MM.1S (cell line): Measurements from ENCODE around the gene ASIC2.

ENCODE experiments used
- DNase-seq: peaks from one replicate; pipeline ENCODE4 v3.0.0-alpha.2; 2015
- H2AFZ ChIP-seq: fragments of 300-600 bp; sonication (generic); 2 replicates; pipeline ENCODE4 v1.6.0; 2016; ENCODE audit warnings: antibody characterized with exemption, low read length
- H3F3A ChIP-seq: fragments of 300-600 bp; sonication (generic); 2 replicates; pipeline ENCODE4 v1.6.1; 2016; ENCODE audit warnings: mild to moderate bottlenecking, antibody characterized with exemption, low read length, moderate library complexity, mixed read lengths; ENCODE audit not compliant: insufficient read depth
- H3K27ac ChIP-seq: fragments of 300-600 bp; sonication (generic); 2 replicates; pipeline ENCODE4 v1.5.1; 2016; ENCODE audit warnings: mild to moderate bottlenecking, low read length
- H3K27me3 ChIP-seq: fragments of 300-600 bp; sonication (generic); replicated peaks from 2 replicates; pipeline ENCODE4 v1.6.0; 2016; ENCODE audit warnings: low read length; ENCODE audit not compliant: insufficient read depth
- H3K36me3 ChIP-seq: fragments of 300-600 bp; sonication (generic); replicated peaks from 2 replicates; pipeline ENCODE4 v1.6.1; 2016; ENCODE audit warnings: mild to moderate bottlenecking, low read length, mixed read lengths; ENCODE audit not compliant: insufficient read depth
- H3K4me1 ChIP-seq: fragments of 300-600 bp; sonication (generic); 2 replicates; pipeline ENCODE4 v1.6.1; 2016; ENCODE audit warnings: low read length, mixed read lengths
- H3K4me2 ChIP-seq: fragments of 300-600 bp; sonication (generic); 2 replicates; pipeline ENCODE4 v1.6.0; 2016; ENCODE audit warnings: low read depth, low read length
- H3K4me3 ChIP-seq: fragments of 300-600 bp; sonication (generic); 2 replicates; pipeline ENCODE4 v1.5.1; 2016; ENCODE audit warnings: low read length, mixed read lengths
- H3K79me2 ChIP-seq: fragments of 300-600 bp; sonication (generic); 2 replicates; pipeline ENCODE4 v1.6.1; 2016; ENCODE audit warnings: mixed run types, low read length, mixed read lengths
- H3K9ac ChIP-seq: fragments of 300-600 bp; sonication (generic); 2 replicates; pipeline ENCODE4 v1.6.1; 2016; ENCODE audit warnings: low read length, mixed read lengths
- H3K9me2 ChIP-seq: fragments of 300-600 bp; sonication (generic); replicated peaks from 2 replicates; pipeline ENCODE4 v1.6.1; 2016; ENCODE audit warnings: mild to moderate bottlenecking, low read length, mixed read lengths; ENCODE audit not compliant: insufficient read depth
- H3K9me3 ChIP-seq: fragments of 300-600 bp; sonication (generic); replicated peaks from 2 replicates; pipeline ENCODE4 v1.6.1; 2016; ENCODE audit warnings: mild to moderate bottlenecking, low read length, mixed read lengths; ENCODE audit not compliant: insufficient read depth
- H4K20me1 ChIP-seq: fragments of 300-600 bp; sonication (generic); 2 replicates; pipeline ENCODE4 v1.6.1; 2016; ENCODE audit warnings: mild to moderate bottlenecking, low read length, moderate library complexity, mixed read lengths; ENCODE audit not compliant: insufficient read depth
- CTCF ChIP-seq: fragments of 300-600 bp; sonication (generic); IDR thresholded peaks from 2 replicates; pipeline ENCODE4 v1.5.1; 2016; ENCODE audit warnings: antibody characterized with exemption, low read length, mixed read lengths
- EZH2 ChIP-seq: fragments of 300-600 bp; sonication (generic); optimal IDR thresholded peaks from 2 replicates; pipeline ENCODE3; 2017; ENCODE audit warnings: low read depth, mild to moderate bottlenecking, antibody characterized with exemption, low read length, mixed read lengths
- EZH2phosphoT487 ChIP-seq: fragments of 300-600 bp; sonication (generic); IDR thresholded peaks from 2 replicates; pipeline ENCODE4 v1.6.1; 2018; ENCODE audit warnings: antibody characterized with exemption, low read length

Gene ASIC2

DNA sequence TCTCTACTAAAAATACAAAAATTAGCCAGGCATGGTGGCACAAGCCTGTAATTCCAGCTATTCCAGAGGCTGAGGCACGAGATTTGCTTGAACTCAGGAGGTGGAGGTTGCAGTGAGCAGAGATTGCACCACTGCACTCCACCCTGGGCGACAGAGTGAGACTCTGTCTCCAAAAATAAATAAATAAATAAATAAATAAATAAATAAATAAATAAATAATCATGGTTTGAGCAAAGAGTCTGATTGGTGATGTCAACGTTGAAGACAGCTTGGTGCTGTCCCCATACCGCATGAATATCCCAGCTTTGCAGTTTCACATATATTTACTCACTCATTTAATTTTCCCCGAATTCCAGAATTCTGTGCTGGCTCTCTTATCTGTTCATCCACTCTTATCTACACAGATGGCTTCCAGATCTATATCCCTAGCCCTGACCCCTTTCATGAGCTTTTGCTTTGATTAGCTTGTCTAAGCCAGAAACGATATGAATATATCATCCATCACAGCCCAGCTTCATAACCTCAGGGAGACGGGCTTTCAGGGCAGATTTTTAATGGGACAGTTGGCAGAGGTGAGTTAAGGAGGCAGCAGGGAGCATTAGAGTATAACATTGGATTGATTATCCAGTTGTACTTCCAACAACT is 210.4 kb downstream of the ASIC2 start:
- Histone ChIP-seq H3K4me1 (no peaks in the 10 kb centered on the region), H3K9me3 (no peaks in the 10 kb centered on the region), H2AFZ (no peak overlapping the region), H3K9me2 (no peaks in the 10 kb centered on the region), H3F3A (no peaks in the 10 kb centered on the region), H3K4me2 (no peak overlapping the region), H3K9ac (no peak overlapping the region), H3K27ac (no peak overlapping the region), H4K20me1 (no peaks in the 10 kb centered on the region), H3K79me2 (no peaks in the 10 kb centered on the region), H3K4me3 (no peak overlapping the region), H3K36me3 (no peaks in the 10 kb centered on the region), H3K27me3 (no peaks in the 10 kb centered on the region)
- no peak for DNase-seq
- TF ChIP-seq CTCF (no peak), EZH2phosphoT487 (no peak), EZH2 (no peak)

DNA sequence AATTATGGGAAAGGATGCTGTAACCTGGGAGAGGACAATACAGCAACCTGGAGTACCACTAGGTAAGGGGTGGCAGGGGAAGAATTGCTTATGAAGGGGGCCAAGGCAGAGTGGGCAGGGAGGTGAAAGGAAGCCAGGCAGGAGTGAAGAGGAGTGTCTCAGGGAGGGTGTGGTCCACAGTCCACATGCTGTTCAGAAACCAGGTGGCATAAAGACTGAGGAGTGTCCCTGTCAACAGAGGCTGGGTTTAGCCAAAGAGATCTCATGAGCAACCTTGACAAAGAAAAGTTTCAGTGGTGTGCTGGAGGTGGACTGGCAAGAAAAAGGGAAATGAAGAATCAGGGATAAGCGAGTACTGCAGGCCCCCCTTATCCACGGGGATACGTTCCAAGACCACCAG is 213.0 kb downstream of the ASIC2 start:
- H2AFZ ChIP-seq: no peak overlapping the region
- no peaks in the 10 kb centered on the region for H3K9me2 ChIP-seq
- TF ChIP-seq EZH2phosphoT487: no peak
- TF ChIP-seq EZH2: no peak
- TF ChIP-seq CTCF: no peak
- H3K27me3 ChIP-seq: no peaks in the 10 kb centered on the region
- H3K79me2 ChIP-seq: no peaks in the 10 kb centered on the region
- no peak overlapping the region for H3K4me2 ChIP-seq
- H3F3A ChIP-seq: no peaks in the 10 kb centered on the region
- H3K27ac ChIP-seq: no peak overlapping the region
- no peak for DNase-seq
- H3K9me3 ChIP-seq: no peaks in the 10 kb centered on the region
- H3K36me3 ChIP-seq: no peaks in the 10 kb centered on the region
- H4K20me1 ChIP-seq: no peaks in the 10 kb centered on the region
- no peaks in the 10 kb centered on the region for H3K4me1 ChIP-seq
- no peak overlapping the region for H3K9ac ChIP-seq
- no peak overlapping the region for H3K4me3 ChIP-seq

DNA sequence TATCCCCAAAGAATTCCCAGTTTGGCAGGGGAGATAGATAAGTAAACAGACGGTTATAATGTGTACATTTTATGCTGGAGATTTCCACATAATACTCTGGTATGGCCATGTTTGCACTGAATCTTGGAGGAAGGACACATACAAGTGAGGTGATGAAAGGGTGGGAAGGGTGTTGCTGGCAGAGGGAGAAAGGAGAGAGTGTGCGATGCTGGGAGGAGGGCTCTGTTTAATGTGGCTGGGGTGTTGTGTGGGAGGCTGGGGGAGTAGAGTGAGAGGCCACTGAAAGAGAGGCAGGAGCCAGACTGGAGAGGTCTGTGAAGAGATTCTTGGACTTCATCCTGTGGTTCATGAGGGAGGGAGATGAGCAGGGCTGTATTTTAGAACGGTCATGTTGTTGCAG is 213.9 kb downstream of the ASIC2 start:
- Histone ChIP-seq H3K9me2 (no peaks in the 10 kb centered on the region), H3K79me2 (no peaks in the 10 kb centered on the region)
- DNase-seq: no peak

More for the DNA sequence above, 213.9 kb downstream of the ASIC2 start:
- Histone ChIP-seq H3F3A (no peaks in the 10 kb centered on the region), H3K4me1 (no peaks in the 10 kb centered on the region), H4K20me1 (no peaks in the 10 kb centered on the region), H3K27me3 (no peaks in the 10 kb centered on the region), H3K4me3 (no peak overlapping the region), H3K27ac (no peak overlapping the region), H3K36me3 (no peaks in the 10 kb centered on the region), H3K4me2 (no peak overlapping the region), H3K9ac (no peak overlapping the region), H2AFZ (no peak overlapping the region), H3K9me3 (no peaks in the 10 kb centered on the region)
- TF ChIP-seq EZH2 (no peak), CTCF (no peak), EZH2phosphoT487 (no peak)
